Heart right ventricle (tissue), 16 donors: ENCODE data around the gene STK32A. TPM values are rescaled to one million over a fixed set of nuclear protein-coding genes. Genes with fewer than 3 reads are reported as not detected.

Source experiments
- ATAC-seq, 8 donors: fragments of 200-7000 bp; cut with Tn5 transposase; one replicate each; pipeline ENCODE4 v1.9.1; 2020; ENCODE audit warnings: mild to moderate bottlenecking in 8 of 8, moderate library complexity in 8 of 8, moderate number of reproducible peaks in 1 of 8
- DNase-seq, 2 donors: peaks; one replicate each; pipeline ENCODE4 v3.0.0-alpha.2; 2020
- H3K27ac ChIP-seq, 10 donors: fragments of 200-600 bp; sonication (generic) in 2 of 10; one replicate each; pipeline versions ENCODE4 v1.5.0 to v1.8.0; 2020 to 2022; ENCODE audit warnings: mild to moderate bottlenecking in 3 of 10
- H3K27me3 ChIP-seq, 7 donors: fragments of 200-600 bp; one replicate each; pipeline ENCODE4 v1.8.0; 2021 to 2022; ENCODE audit warnings: mild to moderate bottlenecking in 2 of 7
- H3K36me3 ChIP-seq, 9 donors: fragments of 200-600 bp; sonication (generic) in 1 of 9; one replicate each; pipeline versions ENCODE4 v1.5.0 to v1.8.0; 2020 to 2022; ENCODE audit warnings: mild to moderate bottlenecking in 2 of 9
- H3K4me1 ChIP-seq, 9 donors: fragments of 200-600 bp; sonication (generic) in 1 of 9; one replicate each; pipeline versions ENCODE4 v1.5.0 to v1.8.0; 2020 to 2022; ENCODE audit warnings: mild to moderate bottlenecking in 4 of 9
- H3K4me3 ChIP-seq, 10 donors: fragments of 200-600 bp; sonication (generic) in 2 of 10; one replicate each; pipeline versions ENCODE4 v1.5.0 to v1.8.0; 2020 to 2022; ENCODE audit warnings: mild to moderate bottlenecking in 7 of 10, moderate library complexity in 2 of 10
- H3K9me3 ChIP-seq, 11 donors: fragments of 200-600 bp in 10 of 11; sonication (generic) in 2 of 11; one replicate each; pipeline versions ENCODE4 v1.5.0 to v1.8.0; 2013 to 2022; ENCODE audit warnings: mild to moderate bottlenecking in 2 of 11, control low read depth in 1 of 11, moderate library complexity in 1 of 11
- WGBS, 2 donors: extraction: QIAGEN DNeasy Blood & Tissue Kit; methylation state at CpG; one replicate each; pipeline ENCODE4 v1.1.7; 2013; ENCODE audit warnings: inconsistent platforms in 1 of 2; 5-methylcytosine and 5-hydroxymethylcytosine counted together
- intact Hi-C, 10 donors: fragments of 100-400 bp; cut with DNase I; formaldehyde crosslinking; loops; one replicate each; pipeline versions ENCODE4 v1.11.1 to v1.14.2; 2022
- polyA plus RNA-seq, 2 donors: library from polyadenylated mRNA; stranded (reverse); fragments of 200-250 nt; gene quantifications; one replicate each; pipeline ENCODE4 v1.2.3, GENCODE V29; 2013
- total RNA-seq, 10 donors: library from RNA; stranded (reverse); fragmentation: NEBNext Ultra II Directional in 3 of 10; extraction: Animal tissue kit (Norgen Biotek cat#: 25700) in 3 of 10; gene quantifications; one replicate each; pipeline versions ENCODE4 v1.2.1 to v1.2.4, GENCODE V29; 2021 to 2023
- TF ChIP-seq, protein P1 (sequence below), 9 donors: fragments of 200-600 bp; sonication (generic) in 2 of 9; IDR thresholded peaks; one replicate each; pipeline versions ENCODE4 v1.5.0 to v1.8.0; 2021 to 2022; ENCODE audit warnings: antibody characterized with exemption in 9 of 9, mild to moderate bottlenecking in 5 of 9, moderate library complexity in 1 of 9
- donor health status: Arrhythmogenic right ventricular cardiomyopathy.
- donor health status: ischemic (EF 13 %, LVEDD 7.1; RV severe dilation, severe dysfunction).
- donor health status: healthy with polysubstance abuse.
- donor health status: DM: no; HTN: yes; CAD: no.
- donor health status: DM: no; HTN: no; CAD: no.
- donor health status: ischemic (EF 25% LVEDD 6.9; RV normal size, moderate dysfunction).
- donor health status: ischemic (EF 25% LVEDD 5.7; RV mildly dilated, moderate dysfunction).
- donor health status: healthy.
- donor health status: DM: yes; HTN: yes; CAD: no.
- donor health status: Ischemic cardiomyopathy.
- donor health status: ischemic (EF 35%, LVEDD 5.7; RV mildly dilated, moderate dysfunction).
- donor health status: nonischemic (EF 11% LVEDD 7.7; RV severe dilation, severe dysfunction).
- donor health status: DM: yes; HTN: yes; CAD: no.
- donor health status: PGD.
- donor health status: ischemic (EF 29% LVEDD 5.4; RV normal size, mild dysfunction).
- donor health status: nonischemic (EF 23%, LVEDD 6.1; RV moderate dilation, normal function).

Gene STK32A
- total and polyA plus RNA-seq, 12 donors = 0.13 to 2.1 (median 0.76) TPM

DNA sequence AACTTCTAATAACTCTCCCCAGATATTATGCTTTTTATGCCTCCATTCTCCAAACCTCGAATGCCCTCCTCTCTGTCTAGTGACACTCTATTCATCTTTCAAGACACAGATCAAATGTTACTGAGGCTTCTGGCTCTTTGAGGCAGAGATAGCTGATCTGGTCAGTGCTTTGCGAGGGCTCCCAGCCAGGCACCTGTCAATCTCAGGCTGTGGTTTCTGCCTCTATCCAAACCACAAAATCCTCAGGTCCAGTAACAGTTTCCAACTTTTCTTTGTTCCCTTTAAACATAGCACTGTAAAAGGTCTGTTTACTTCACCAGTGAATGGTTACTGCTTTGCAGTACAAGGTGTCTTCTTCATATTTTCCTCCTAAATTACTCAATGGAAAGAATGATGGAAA lies 11.5 kb upstream of the STK32A start:
- Histone ChIP-seq H3K9me3 (peaks cover 0 to 9% (median 0%) of the 10 kb centered on the region in 11 donors), H3K27ac (no peak overlapping the region), H3K36me3 (no peaks in the 10 kb centered on the region), H3K4me3 (no peak overlapping the region), H3K27me3 (peaks cover 0 to 19% (median 4%) of the 10 kb centered on the region in 7 donors), H3K4me1 (no peaks in the 10 kb centered on the region)
- ATAC-seq = no peak
- intact Hi-C loops = loop anchor here in 6 of 10 donors (2.0 to 10.0 kb wide), 7 partner anchors 141 to 361 kb away; no protein-coding TSS in a partner anchor
- TF ChIP-seq, protein P1, sequence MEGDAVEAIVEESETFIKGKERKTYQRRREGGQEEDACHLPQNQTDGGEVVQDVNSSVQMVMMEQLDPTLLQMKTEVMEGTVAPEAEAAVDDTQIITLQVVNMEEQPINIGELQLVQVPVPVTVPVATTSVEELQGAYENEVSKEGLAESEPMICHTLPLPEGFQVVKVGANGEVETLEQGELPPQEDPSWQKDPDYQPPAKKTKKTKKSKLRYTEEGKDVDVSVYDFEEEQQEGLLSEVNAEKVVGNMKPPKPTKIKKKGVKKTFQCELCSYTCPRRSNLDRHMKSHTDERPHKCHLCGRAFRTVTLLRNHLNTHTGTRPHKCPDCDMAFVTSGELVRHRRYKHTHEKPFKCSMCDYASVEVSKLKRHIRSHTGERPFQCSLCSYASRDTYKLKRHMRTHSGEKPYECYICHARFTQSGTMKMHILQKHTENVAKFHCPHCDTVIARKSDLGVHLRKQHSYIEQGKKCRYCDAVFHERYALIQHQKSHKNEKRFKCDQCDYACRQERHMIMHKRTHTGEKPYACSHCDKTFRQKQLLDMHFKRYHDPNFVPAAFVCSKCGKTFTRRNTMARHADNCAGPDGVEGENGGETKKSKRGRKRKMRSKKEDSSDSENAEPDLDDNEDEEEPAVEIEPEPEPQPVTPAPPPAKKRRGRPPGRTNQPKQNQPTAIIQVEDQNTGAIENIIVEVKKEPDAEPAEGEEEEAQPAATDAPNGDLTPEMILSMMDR (IDR thresholded peaks at IDR 0.05) = no peak
- 25 to 36% methylated on average over 2 of the region's 2 CpGs for WGBS, 2 donors
- DNase-seq = no peak

DNA sequence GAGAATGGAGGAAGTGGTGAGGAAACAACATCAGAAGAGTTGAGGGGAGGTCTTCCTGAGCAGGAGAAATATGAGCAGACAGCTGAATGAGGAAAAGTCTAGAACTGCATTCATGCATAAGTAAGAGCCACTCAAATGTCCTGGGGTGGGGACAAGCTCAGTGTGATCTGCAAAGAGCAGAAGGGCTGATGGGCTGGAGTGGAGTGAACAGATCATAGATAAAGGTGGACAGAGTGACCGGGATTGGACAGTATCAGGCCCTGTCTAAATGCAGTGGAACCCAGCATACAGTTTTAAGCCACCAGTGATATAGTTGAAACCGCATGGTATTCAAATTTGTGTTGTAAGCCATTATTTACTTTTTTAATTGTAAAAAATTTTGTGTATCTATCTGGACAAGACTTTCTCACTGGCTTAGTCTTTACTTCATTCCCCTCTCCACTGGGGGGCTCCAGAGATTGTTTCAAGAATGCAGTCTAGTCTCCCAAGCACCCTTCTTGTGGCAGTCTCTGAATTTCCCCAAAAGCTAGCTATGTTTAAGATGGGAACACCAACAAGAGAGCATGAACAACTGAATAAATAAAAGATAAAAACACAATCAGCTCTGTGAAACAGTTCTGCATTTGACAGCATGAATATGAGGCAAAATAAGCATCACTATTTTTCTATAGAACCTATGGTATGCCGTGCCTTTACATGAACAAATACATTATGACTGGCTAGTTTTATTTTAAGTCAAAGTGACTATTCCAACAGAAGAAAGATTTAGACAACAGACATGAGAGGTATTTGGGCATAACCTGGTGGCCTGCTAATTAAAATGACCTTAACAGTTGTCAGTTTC lies 10.7 kb upstream of the STK32A start:
- Histone ChIP-seq H3K27ac (no peak overlapping the region), H3K9me3 (peaks cover 0 to 12% (median 0%) of the 10 kb centered on the region in 11 donors), H3K27me3 (peaks cover 0 to 15% (median 4%) of the 10 kb centered on the region in 7 donors), H3K4me3 (no peak overlapping the region), H3K36me3 (no peaks in the 10 kb centered on the region), H3K4me1 (no peaks in the 10 kb centered on the region)
- 61 to 65% methylated on average over 3 of the region's 3 CpGs for WGBS, 2 donors
- DNase-seq = peak in 1 of 2 donors; percentile 40
- ATAC-seq = peak in 7 of 8 donors; percentile 55 to 81 (median 73)
- intact Hi-C loops = loop anchor here in 8 of 10 donors (1.0 to 10.0 kb wide), 8 partner anchors 141 to 361 kb away; no protein-coding TSS in a partner anchor
- TF ChIP-seq, protein P1 (IDR thresholded peaks at IDR 0.05) = peak; percentile 39 to 77 (median 64)

DNA sequence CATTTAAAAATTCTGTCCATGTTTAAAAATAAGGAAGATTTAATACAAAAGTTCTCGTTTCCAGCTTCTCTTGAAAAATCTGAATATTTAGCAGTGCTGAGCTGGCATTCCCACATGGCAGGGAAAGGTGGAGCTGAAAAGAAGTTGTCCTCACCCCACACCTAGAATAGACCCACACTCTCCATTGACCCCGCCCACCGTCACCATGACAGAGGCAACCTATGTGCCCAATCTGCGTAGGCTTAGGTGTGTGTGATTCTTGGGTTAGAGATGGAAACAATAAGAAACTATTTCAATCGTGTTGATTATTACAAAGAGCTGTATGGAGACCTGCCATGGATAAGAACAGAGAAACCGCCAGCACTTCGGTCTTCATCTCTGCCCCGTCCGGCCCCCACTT lies 8.9 kb upstream of the STK32A start:
- Histone ChIP-seq H3K9me3 (peaks cover 0 to 13% (median 0%) of the 10 kb centered on the region in 11 donors), H3K4me3 (no peak overlapping the region), H3K4me1 (no peaks in the 10 kb centered on the region), H3K36me3 (no peaks in the 10 kb centered on the region), H3K27me3 (peaks cover 0 to 9% (median 0%) of the 10 kb centered on the region in 7 donors), H3K27ac (no peak overlapping the region)
- DNase-seq (no peak), ATAC-seq (no peak)
- intact Hi-C loops = loop anchor here in 8 of 10 donors (2.0 to 10.0 kb wide), 7 partner anchors 139 to 359 kb away; no protein-coding TSS in a partner anchor
- 91 to 92% methylated on average over 9 of the region's 9 CpGs for WGBS, 2 donors
- TF ChIP-seq, protein P1 (IDR thresholded peaks at IDR 0.05) = no peak

DNA sequence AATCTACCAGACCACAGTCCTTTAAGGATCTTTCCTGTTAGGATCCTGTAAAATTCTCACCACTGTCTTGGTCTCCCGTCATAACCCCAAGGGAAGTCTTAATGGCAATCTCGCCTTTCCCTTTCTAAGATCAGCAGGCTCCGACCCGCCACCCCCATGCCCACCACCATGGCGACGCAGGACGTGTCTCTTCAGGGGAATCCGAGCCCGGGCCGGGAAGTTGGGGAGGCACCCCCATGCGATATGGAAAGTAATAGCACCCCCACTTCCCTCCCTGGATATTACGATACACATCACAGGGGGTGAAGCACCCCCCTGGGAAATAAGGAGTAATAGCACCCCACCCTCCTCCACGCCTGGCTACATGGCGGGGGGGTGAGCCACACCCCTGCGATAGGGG lies 8.3 kb upstream of the STK32A start:
- Histone ChIP-seq H3K27ac (no peak overlapping the region), H3K27me3 (peaks cover 0 to 9% (median 0%) of the 10 kb centered on the region in 7 donors), H3K9me3 (peaks cover 0 to 17% (median 0%) of the 10 kb centered on the region in 11 donors), H3K36me3 (no peaks in the 10 kb centered on the region), H3K4me3 (no peak overlapping the region), H3K4me1 (no peaks in the 10 kb centered on the region)
- intact Hi-C loops = loop anchor here in 8 of 10 donors (5.0 to 10.0 kb wide), 6 partner anchors 138 to 358 kb away; no protein-coding TSS in a partner anchor
- TF ChIP-seq, protein P1 (IDR thresholded peaks at IDR 0.05) = no peak
- ATAC-seq (no peak), DNase-seq (no peak)
- WGBS, 2 donors = 94 to 95% methylated on average over 15 of the region's 15 CpGs
